HG03103 (cell line): ENCODE results near the gene ZSWIM7.
"Not testable (repeated sequence)": the region's sequence is repeated elsewhere in the genome, so short reads cannot be mapped to it uniquely, and the experiment has no call there.

Source experiments
- ATAC-seq: cut with Tn5 transposase; IDR thresholded peaks from one replicate; pipeline ENCODE4 v1.9.1; 2021; ENCODE audit warnings: low read depth; ENCODE audit not compliant: unreplicated experiment

ZSWIM7 gene

GRCh38 chr17:15999974-16000827, 697 bp upstream of the ZSWIM7 start:
- ATAC-seq = peak; percentile 30

- no peak for ATAC-seq
Measured at GRCh38 chr17:15998031-15998562, 1.4 kb downstream of the ZSWIM7 start.

GRCh38 chr17:15996322-15996721, 3.2 kb downstream of the ZSWIM7 start:
- no peak for ATAC-seq

- ATAC-seq = no peak
Measured at GRCh38 chr17:15981646-15982580, 17.6 kb downstream of the ZSWIM7 start.

- peak; percentile 92 for ATAC-seq
Measured at GRCh38 chr17:15981208-15981607, 18.3 kb downstream of the ZSWIM7 start.

- ATAC-seq = not testable (repeated sequence)
Measured at GRCh38 chr17:15979013-15979412, 20.5 kb downstream of the ZSWIM7 start.

- no peak for ATAC-seq
Measured at GRCh38 chr17:15978606-15979005, 20.9 kb downstream of the ZSWIM7 start.

- ATAC-seq = no peak
Measured at GRCh38 chr17:15977894-15978293, 21.6 kb downstream of the ZSWIM7 start.

- ATAC-seq = no peak
Measured at GRCh38 chr17:15973834-15974233, 25.7 kb downstream of the ZSWIM7 start.

- no peak for ATAC-seq
Measured at GRCh38 chr17:15973016-15973415, 26.5 kb downstream of the ZSWIM7 start.

GRCh38 chr17:15972497-15972951, 27.0 kb downstream of the ZSWIM7 start:
- ATAC-seq = no peak

GRCh38 chr17:15971882-15972281, 27.6 kb downstream of the ZSWIM7 start:
- no peak for ATAC-seq

GRCh38 chr17:15971098-15971678, 28.3 kb downstream of the ZSWIM7 start:
- ATAC-seq = no peak

GRCh38 chr17:15970500-15970899, 29.0 kb downstream of the ZSWIM7 start:
- ATAC-seq = no peak

GRCh38 chr17:15969463-15969862, 30.0 kb downstream of the ZSWIM7 start:
- ATAC-seq = no peak

- no peak for ATAC-seq
Measured at GRCh38 chr17:15967706-15968399, 31.7 kb downstream of the ZSWIM7 start.

- ATAC-seq = no peak
Measured at GRCh38 chr17:15966879-15967248, 32.6 kb downstream of the ZSWIM7 start.

- ATAC-seq = no peak
Measured at GRCh38 chr17:15966183-15966878, 33.2 kb downstream of the ZSWIM7 start.

GRCh38 chr17:15965528-15965927, 34.0 kb downstream of the ZSWIM7 start:
- no peak for ATAC-seq
